Measurements from ENCODE around the gene HSF4.

The HSF4 gene

GRCh38 chr16:67184453-67184994 lies 20.0 kb downstream of the HSF4 start:
- peak overlapping the region; percentile 89 for H3K4me3 ChIP-seq (ENCODE audit: severe bottlenecking)
- H3K27ac ChIP-seq (ENCODE audit: poor library complexity, severe bottlenecking) = peak overlapping the region; percentile 66
- no peaks in the 10 kb centered on the region for H3K27me3 ChIP-seq (ENCODE audit: insufficient read depth, poor library complexity, severe bottlenecking)
- ATAC-seq (ENCODE audit: low read depth) (peak; percentile 14), DNase-seq (ENCODE audit: low spot score) (no peak)
- peaks cover 5% of the 10 kb centered on the region for H3K4me1 ChIP-seq (ENCODE audit: insufficient read depth, poor library complexity, severe bottlenecking)
- H3K9me3 ChIP-seq (ENCODE audit: severe bottlenecking) = no peaks in the 10 kb centered on the region
- TF ChIP-seq CTCF (IDR thresholded peaks at IDR 0.05; ENCODE audit: poor library complexity, severe bottlenecking) = no peak
- no peaks in the 10 kb centered on the region for H3K36me3 ChIP-seq (ENCODE audit: low read depth)

GRCh38 chr16:67184995-67185650 lies 20.6 kb downstream of the HSF4 start:
- H3K4me1 ChIP-seq (ENCODE audit: insufficient read depth, poor library complexity, severe bottlenecking) = peaks cover 5% of the 10 kb centered on the region
- no peak overlapping the region for H3K27ac ChIP-seq (ENCODE audit: poor library complexity, severe bottlenecking)
- no peaks in the 10 kb centered on the region for H3K27me3 ChIP-seq (ENCODE audit: insufficient read depth, poor library complexity, severe bottlenecking)
- peak; percentile 89 for TF ChIP-seq CTCF (IDR thresholded peaks at IDR 0.05; ENCODE audit: poor library complexity, severe bottlenecking)
- peak; percentile 91 for DNase-seq (ENCODE audit: low spot score)
- no peaks in the 10 kb centered on the region for H3K9me3 ChIP-seq (ENCODE audit: severe bottlenecking)
- H3K36me3 ChIP-seq (ENCODE audit: low read depth) = no peaks in the 10 kb centered on the region
- no peak overlapping the region for H3K4me3 ChIP-seq (ENCODE audit: severe bottlenecking)
- ATAC-seq (ENCODE audit: low read depth) = peak; percentile 51

- H3K36me3 ChIP-seq (ENCODE audit: low read depth) = no peaks in the 10 kb centered on the region
- no peaks in the 10 kb centered on the region for H3K27me3 ChIP-seq (ENCODE audit: insufficient read depth, poor library complexity, severe bottlenecking)
- TF ChIP-seq CTCF (IDR thresholded peaks at IDR 0.05; ENCODE audit: poor library complexity, severe bottlenecking) = peak; percentile 73
- no peak overlapping the region for H3K27ac ChIP-seq (ENCODE audit: poor library complexity, severe bottlenecking)
- DNase-seq (ENCODE audit: low spot score) (no peak), ATAC-seq (ENCODE audit: low read depth) (no peak)
- no peak overlapping the region for H3K4me3 ChIP-seq (ENCODE audit: severe bottlenecking)
- no peaks in the 10 kb centered on the region for H3K9me3 ChIP-seq (ENCODE audit: severe bottlenecking)
- H3K4me1 ChIP-seq (ENCODE audit: insufficient read depth, poor library complexity, severe bottlenecking) = peaks cover 5% of the 10 kb centered on the region
Observed at GRCh38 chr16:67185651-67186134, 21.1 kb downstream of the HSF4 start.

- Histone ChIP-seq H3K9me3 (ENCODE audit: severe bottlenecking) (no peaks in the 10 kb centered on the region), H3K36me3 (ENCODE audit: low read depth) (no peaks in the 10 kb centered on the region), H3K4me1 (ENCODE audit: insufficient read depth, poor library complexity, severe bottlenecking) (peaks cover 8% of the 10 kb centered on the region), H3K27me3 (ENCODE audit: insufficient read depth, poor library complexity, severe bottlenecking) (no peaks in the 10 kb centered on the region), H3K4me3 (ENCODE audit: severe bottlenecking) (no peak overlapping the region), H3K27ac (ENCODE audit: poor library complexity, severe bottlenecking) (no peak overlapping the region)
- peak; percentile 4; the same call in 1 of the 3 replicates for ATAC-seq (ENCODE audit: low read depth)
- no peak for DNase-seq (ENCODE audit: low spot score)
- no peak for TF ChIP-seq CTCF (IDR thresholded peaks at IDR 0.05; ENCODE audit: poor library complexity, severe bottlenecking)
Observed at GRCh38 chr16:67186550-67186950, 22.0 kb downstream of the HSF4 start.
